Kidney (tissue), 14 donors: ENCODE measurements around the gene CAMK1D. TPM values are rescaled to one million over a fixed set of nuclear protein-coding genes. Genes with fewer than 3 reads are reported as not detected.

Experiments
- DNase-seq, 5 donors: peaks; one replicate each; pipeline ENCODE4 v3.0.0-alpha.2; 2013 to 2020
- FAIRE-seq: peaks from 2 replicates; lab custom pipeline; 2012; peaks lifted over from hg19 to GRCh38; lab: Jason Lieb, UNC
- H3K27ac ChIP-seq, 2 donors: one replicate each; pipeline ENCODE4 v1.7.0; 2013; ENCODE audit warnings: low read depth in 2 of 2, low read length in 2 of 2, inconsistent platforms in 1 of 2
- H3K27me3 ChIP-seq: one replicate; pipeline ENCODE4 v1.7.1; 2013; ENCODE audit warnings: low read length, inconsistent platforms; ENCODE audit not compliant: control insufficient read depth, insufficient read depth
- H3K36me3 ChIP-seq, 3 donors: one replicate each; pipeline versions ENCODE4 v1.7.0 to v1.7.1; 2013; ENCODE audit warnings: low read length in 3 of 3, control low read depth in 1 of 3, inconsistent platforms in 1 of 3; ENCODE audit not compliant: insufficient read depth in 3 of 3, control insufficient read depth in 2 of 3
- H3K4me1 ChIP-seq, 3 donors: one replicate each; pipeline versions ENCODE4 v1.7.0 to v1.7.1; 2013; ENCODE audit warnings: low read length in 3 of 3, inconsistent platforms in 1 of 3, low read depth in 1 of 3; ENCODE audit not compliant: control insufficient read depth in 2 of 3, insufficient read depth in 2 of 3
- H3K4me3 ChIP-seq, 3 donors: one replicate each; pipeline versions ENCODE4 v1.7.0 to v1.8.1; 2013; ENCODE audit warnings: low read length in 3 of 3, control low read depth in 1 of 3, inconsistent platforms in 1 of 3
- H3K9ac ChIP-seq, 3 donors: one replicate each; pipeline versions ENCODE4 v1.7.0 to v1.7.1; 2013; ENCODE audit warnings: low read length in 3 of 3, control low read depth in 1 of 3, inconsistent platforms in 1 of 3
- H3K9me3 ChIP-seq, 3 donors: one replicate each; pipeline versions ENCODE4 v1.7.0 to v1.7.1; 2013; ENCODE audit warnings: low read length in 3 of 3, control low read depth in 1 of 3, inconsistent platforms in 1 of 3; ENCODE audit not compliant: control insufficient read depth in 2 of 3, insufficient read depth in 1 of 3
- intact Hi-C: fragments of 100-400 bp; cut with DNase I; formaldehyde crosslinking; loops from one replicate; pipeline ENCODE4 v1.11.1; 2022
- polyA plus RNA-seq: library from polyadenylated mRNA; stranded (reverse); fragments of 350-450 nt; fragmentation: Illumina TruSeq; extraction: RNeasy Lipid Tissue Mini Kit (QIAGEN cat#74804); gene quantifications from one replicate; pipeline ENCODE4 v1.2.3, GENCODE V29; 2014; ENCODE audit warnings: low read depth, low replicate concordance; ENCODE audit not compliant: insufficient read depth
- total RNA-seq: library from RNA; stranded (reverse); fragmentation: NEBNext Ultra II Directional; extraction: Animal tissue kit (Norgen Biotek cat#: 25700); gene quantifications from one replicate; pipeline ENCODE4 v1.2.1, GENCODE V29; 2021
- TF ChIP-seq, protein P1 (sequence below): IDR thresholded peaks from 3 replicates; pipeline ENCODE4 v1.5.1; 2012; ENCODE audit warnings: mild to moderate bottlenecking, moderate library complexity, borderline replicate concordance; ENCODE audit not compliant: insufficient read depth; ENCODE audit errors: extremely low read depth
- donor health status: control.
- donor health status: control.
- donor health status: control.
- donor health status: control.
- donor health status: control.
- donor health status: DM: yes; HTN: yes; CAD: no.
- donor health status: Normal renal cell carcinoma (clear cell type).

CAMK1D gene
- total and polyA plus RNA-seq, 2 donors from 2014 or later, result 1.1 to 13.7 TPM

DNA sequence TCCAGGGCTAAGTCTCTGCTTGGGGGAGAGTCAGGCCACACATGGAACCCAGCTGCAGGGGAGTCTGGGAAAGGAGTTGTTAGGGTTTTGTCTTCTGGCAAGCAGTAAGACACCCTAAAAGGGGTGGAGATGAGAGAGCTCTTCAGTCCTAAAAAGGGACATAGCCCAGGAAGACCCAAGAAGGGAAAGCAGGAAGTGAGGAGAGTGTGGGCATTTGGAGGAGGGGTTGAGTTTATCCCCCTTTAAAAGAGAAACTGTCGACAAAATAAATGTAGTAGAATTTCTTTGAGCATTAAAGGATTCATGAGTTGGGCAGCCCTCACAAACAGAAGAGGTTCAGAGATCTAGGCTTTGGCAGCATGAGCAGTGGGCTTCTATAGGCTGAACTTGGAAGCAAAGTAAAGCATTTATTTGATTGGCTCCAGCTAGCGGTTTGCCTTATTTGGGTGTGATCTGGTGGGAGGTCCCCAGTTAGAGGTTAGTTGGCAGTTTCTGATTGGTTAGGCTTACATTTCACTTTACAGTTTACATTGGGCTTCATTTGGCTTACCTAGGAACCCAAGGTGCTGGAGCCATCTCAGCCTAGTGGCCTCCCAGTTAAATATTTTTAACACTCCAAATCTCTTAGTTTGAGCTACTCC lies 246.7 kb downstream of the CAMK1D start:
- Histone ChIP-seq H3K27ac (no peak overlapping the region), H3K9ac (no peak overlapping the region), H3K4me3 (no peak overlapping the region), H3K9me3 (no peaks in the 10 kb centered on the region), H3K4me1 (peaks cover 0 to 4% (median 0%) of the 10 kb centered on the region in 3 donors), H3K27me3 (no peaks in the 10 kb centered on the region), H3K36me3 (no peaks in the 10 kb centered on the region)
- intact Hi-C loops, result no loop called here
- no peak for FAIRE-seq
- TF ChIP-seq, protein P1, sequence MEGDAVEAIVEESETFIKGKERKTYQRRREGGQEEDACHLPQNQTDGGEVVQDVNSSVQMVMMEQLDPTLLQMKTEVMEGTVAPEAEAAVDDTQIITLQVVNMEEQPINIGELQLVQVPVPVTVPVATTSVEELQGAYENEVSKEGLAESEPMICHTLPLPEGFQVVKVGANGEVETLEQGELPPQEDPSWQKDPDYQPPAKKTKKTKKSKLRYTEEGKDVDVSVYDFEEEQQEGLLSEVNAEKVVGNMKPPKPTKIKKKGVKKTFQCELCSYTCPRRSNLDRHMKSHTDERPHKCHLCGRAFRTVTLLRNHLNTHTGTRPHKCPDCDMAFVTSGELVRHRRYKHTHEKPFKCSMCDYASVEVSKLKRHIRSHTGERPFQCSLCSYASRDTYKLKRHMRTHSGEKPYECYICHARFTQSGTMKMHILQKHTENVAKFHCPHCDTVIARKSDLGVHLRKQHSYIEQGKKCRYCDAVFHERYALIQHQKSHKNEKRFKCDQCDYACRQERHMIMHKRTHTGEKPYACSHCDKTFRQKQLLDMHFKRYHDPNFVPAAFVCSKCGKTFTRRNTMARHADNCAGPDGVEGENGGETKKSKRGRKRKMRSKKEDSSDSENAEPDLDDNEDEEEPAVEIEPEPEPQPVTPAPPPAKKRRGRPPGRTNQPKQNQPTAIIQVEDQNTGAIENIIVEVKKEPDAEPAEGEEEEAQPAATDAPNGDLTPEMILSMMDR, result no peak
- DNase-seq, result no peak

DNA sequence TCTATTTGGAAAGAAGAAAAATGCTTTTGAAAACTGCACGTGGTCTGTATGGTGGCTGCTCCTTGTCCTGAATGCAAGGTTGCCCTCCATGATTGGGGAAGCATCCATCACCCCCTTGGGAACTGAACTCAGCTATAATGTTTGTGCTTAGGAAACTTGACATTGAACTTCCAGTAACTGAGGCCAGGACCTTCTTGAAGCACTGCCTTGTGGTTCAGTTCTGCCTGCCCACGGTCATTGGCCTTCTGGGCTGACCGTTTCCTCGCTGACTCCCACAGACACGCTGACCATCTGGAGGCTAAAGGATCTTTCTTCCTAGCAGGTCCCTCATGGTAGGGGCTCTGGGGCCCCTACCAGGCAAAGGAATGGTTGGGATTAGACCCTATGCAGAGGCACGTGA lies 247.8 kb downstream of the CAMK1D start:
- no peaks in the 10 kb centered on the region for H3K36me3 ChIP-seq
- H3K4me3 ChIP-seq, result no peak overlapping the region
- intact Hi-C loops, result no loop called here
- TF ChIP-seq, protein P1, result no peak
- no peak overlapping the region for H3K9ac ChIP-seq
- DNase-seq (no peak), FAIRE-seq (no peak)
- H3K27me3 ChIP-seq, result no peaks in the 10 kb centered on the region
- H3K9me3 ChIP-seq, result no peaks in the 10 kb centered on the region
- peaks cover 0 to 4% (median 0%) of the 10 kb centered on the region in 3 donors for H3K4me1 ChIP-seq
- no peak overlapping the region for H3K27ac ChIP-seq

DNA sequence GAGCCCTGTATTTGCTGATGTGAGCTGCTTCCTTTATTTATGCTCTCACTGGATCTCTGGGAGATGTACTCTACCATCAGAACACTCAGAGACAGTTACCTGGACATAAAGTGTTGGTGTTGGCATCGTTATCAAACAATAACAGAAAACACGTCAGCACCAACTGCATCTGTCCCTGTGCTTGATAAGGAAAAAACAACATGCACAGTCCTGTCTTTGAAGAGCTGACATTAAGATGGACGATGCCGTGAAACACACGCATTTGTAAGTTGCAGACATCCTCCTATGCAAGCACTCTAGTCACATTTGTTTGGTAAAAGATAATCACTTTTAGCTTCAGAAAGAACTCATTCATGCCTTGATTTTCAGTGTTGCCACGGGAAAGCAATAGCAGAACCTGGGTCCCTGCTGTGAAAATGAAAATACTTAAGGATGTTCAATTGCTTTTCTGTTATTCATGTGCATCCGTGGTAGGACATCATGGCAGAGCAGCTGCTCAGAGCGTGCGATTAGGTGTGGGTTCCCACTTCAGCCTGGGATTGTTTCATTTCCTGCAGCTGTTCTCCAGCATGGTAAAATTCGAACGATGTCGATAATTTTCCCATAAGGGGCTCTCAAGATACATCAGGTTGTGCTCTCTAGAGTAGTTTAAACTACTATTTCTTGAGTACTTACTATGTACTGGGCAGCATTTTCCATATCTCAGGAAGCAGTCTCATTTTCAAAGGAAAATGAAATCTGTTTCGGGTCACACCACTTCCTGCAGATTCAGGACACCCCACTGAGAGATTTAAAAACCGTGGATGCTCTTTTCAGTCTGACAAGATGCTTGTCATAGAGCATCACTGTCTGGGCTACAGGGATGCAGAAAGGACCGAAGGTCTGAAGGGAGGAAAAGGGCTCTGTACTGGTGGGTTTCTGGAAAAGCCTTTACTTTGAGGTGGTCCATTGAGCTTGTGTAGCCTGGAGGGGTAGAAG lies 248.7 kb downstream of the CAMK1D start:
- no peaks in the 10 kb centered on the region for H3K9me3 ChIP-seq
- no peaks in the 10 kb centered on the region for H3K36me3 ChIP-seq
- H3K4me1 ChIP-seq, result peaks cover 0 to 4% (median 0%) of the 10 kb centered on the region in 3 donors
- no peaks in the 10 kb centered on the region for H3K27me3 ChIP-seq
- no peak overlapping the region for H3K9ac ChIP-seq
- no peak overlapping the region for H3K4me3 ChIP-seq
- FAIRE-seq, result no peak
- intact Hi-C loops, result no loop called here
- no peak for DNase-seq
- TF ChIP-seq, protein P1, result no peak
- H3K27ac ChIP-seq, result no peak overlapping the region
